Measurements from ENCODE around the gene MAP2K5.

DNA sequence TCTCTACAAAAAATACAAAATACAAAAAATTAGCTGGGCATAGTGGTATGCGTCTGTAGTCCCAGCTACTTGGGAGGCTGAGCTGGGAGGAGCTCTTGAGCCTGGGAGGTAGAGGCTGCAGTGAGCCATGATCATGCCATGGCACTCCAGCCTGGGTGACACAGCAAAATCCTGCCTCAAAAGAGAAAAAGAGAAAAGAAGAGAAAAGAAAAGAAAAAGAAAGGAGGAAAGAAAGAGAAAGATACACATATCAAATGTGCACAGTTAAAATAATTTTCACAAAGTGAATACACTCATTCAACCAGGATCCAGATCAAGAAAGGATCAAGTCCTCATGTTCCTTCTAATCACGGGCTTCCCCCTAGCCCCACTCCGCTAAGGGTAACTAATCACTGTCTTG is 27.4 kb upstream of the MAP2K5 start:
- TF ChIP-seq, protein P1, sequence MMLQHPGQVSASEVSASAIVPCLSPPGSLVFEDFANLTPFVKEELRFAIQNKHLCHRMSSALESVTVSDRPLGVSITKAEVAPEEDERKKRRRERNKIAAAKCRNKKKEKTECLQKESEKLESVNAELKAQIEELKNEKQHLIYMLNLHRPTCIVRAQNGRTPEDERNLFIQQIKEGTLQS (CRISPR knock-in tag; conservative IDR thresholded peaks at IDR 0.05), result no peak
- TF ChIP-seq, protein P2, sequence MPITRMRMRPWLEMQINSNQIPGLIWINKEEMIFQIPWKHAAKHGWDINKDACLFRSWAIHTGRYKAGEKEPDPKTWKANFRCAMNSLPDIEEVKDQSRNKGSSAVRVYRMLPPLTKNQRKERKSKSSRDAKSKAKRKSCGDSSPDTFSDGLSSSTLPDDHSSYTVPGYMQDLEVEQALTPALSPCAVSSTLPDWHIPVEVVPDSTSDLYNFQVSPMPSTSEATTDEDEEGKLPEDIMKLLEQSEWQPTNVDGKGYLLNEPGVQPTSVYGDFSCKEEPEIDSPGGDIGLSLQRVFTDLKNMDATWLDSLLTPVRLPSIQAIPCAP (CRISPR knock-in tag; IDR thresholded peaks at IDR 0.05), result no peak
- TF ChIP-seq RORB (CRISPR knock-in tag; IDR thresholded peaks at IDR 0.05), result no peak
- TF ChIP-seq, protein P3, sequence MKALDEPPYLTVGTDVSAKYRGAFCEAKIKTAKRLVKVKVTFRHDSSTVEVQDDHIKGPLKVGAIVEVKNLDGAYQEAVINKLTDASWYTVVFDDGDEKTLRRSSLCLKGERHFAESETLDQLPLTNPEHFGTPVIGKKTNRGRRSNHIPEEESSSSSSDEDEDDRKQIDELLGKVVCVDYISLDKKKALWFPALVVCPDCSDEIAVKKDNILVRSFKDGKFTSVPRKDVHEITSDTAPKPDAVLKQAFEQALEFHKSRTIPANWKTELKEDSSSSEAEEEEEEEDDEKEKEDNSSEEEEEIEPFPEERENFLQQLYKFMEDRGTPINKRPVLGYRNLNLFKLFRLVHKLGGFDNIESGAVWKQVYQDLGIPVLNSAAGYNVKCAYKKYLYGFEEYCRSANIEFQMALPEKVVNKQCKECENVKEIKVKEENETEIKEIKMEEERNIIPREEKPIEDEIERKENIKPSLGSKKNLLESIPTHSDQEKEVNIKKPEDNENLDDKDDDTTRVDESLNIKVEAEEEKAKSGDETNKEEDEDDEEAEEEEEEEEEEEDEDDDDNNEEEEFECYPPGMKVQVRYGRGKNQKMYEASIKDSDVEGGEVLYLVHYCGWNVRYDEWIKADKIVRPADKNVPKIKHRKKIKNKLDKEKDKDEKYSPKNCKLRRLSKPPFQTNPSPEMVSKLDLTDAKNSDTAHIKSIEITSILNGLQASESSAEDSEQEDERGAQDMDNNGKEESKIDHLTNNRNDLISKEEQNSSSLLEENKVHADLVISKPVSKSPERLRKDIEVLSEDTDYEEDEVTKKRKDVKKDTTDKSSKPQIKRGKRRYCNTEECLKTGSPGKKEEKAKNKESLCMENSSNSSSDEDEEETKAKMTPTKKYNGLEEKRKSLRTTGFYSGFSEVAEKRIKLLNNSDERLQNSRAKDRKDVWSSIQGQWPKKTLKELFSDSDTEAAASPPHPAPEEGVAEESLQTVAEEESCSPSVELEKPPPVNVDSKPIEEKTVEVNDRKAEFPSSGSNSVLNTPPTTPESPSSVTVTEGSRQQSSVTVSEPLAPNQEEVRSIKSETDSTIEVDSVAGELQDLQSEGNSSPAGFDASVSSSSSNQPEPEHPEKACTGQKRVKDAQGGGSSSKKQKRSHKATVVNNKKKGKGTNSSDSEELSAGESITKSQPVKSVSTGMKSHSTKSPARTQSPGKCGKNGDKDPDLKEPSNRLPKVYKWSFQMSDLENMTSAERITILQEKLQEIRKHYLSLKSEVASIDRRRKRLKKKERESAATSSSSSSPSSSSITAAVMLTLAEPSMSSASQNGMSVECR (CRISPR knock-in tag; IDR thresholded peaks at IDR 0.05; ENCODE audit: borderline replicate concordance), result no peak
- TF ChIP-seq, protein P4, sequence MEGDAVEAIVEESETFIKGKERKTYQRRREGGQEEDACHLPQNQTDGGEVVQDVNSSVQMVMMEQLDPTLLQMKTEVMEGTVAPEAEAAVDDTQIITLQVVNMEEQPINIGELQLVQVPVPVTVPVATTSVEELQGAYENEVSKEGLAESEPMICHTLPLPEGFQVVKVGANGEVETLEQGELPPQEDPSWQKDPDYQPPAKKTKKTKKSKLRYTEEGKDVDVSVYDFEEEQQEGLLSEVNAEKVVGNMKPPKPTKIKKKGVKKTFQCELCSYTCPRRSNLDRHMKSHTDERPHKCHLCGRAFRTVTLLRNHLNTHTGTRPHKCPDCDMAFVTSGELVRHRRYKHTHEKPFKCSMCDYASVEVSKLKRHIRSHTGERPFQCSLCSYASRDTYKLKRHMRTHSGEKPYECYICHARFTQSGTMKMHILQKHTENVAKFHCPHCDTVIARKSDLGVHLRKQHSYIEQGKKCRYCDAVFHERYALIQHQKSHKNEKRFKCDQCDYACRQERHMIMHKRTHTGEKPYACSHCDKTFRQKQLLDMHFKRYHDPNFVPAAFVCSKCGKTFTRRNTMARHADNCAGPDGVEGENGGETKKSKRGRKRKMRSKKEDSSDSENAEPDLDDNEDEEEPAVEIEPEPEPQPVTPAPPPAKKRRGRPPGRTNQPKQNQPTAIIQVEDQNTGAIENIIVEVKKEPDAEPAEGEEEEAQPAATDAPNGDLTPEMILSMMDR (IDR thresholded peaks at IDR 0.05), result no peak
- TF ChIP-seq ELF4 (CRISPR knock-in tag; IDR thresholded peaks at IDR 0.05; ENCODE audit: low read depth), result no peak
- TF ChIP-seq, protein P5, sequence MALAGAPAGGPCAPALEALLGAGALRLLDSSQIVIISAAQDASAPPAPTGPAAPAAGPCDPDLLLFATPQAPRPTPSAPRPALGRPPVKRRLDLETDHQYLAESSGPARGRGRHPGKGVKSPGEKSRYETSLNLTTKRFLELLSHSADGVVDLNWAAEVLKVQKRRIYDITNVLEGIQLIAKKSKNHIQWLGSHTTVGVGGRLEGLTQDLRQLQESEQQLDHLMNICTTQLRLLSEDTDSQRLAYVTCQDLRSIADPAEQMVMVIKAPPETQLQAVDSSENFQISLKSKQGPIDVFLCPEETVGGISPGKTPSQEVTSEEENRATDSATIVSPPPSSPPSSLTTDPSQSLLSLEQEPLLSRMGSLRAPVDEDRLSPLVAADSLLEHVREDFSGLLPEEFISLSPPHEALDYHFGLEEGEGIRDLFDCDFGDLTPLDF (CRISPR knock-in tag; IDR thresholded peaks at IDR 0.05), result no peak

Data from WTC11 (cell line).